ENCODE data around the gene MAPK12. TPM values are rescaled to one million over a fixed set of nuclear protein-coding genes. Genes with fewer than 3 reads are reported as not detected.

The MAPK12 gene
- total and polyA plus RNA-seq, 2 experiments from 2014 or later = 12.5 to 33.8 TPM

GRCh38 chr22:50260801-50261614 lies 475 bp downstream of the MAPK12 start:
- peak overlapping the region; percentile 19 for H2AFZ ChIP-seq
- under 1% methylated on average over 50 of the region's 92 CpGs for WGBS (ENCODE audit: low lambda C conversion rate, missing lambda C conversion rate)
- TF ChIP-seq EZH2 (IDR thresholded peaks at IDR 0.05; ENCODE audit: borderline replicate concordance) = no peak
- no peak for TF ChIP-seq EZH2phosphoT487 (IDR thresholded peaks at IDR 0.05; ENCODE audit: low read depth, severe bottlenecking, unreplicated experiment)
- TF ChIP-seq, protein P1, sequence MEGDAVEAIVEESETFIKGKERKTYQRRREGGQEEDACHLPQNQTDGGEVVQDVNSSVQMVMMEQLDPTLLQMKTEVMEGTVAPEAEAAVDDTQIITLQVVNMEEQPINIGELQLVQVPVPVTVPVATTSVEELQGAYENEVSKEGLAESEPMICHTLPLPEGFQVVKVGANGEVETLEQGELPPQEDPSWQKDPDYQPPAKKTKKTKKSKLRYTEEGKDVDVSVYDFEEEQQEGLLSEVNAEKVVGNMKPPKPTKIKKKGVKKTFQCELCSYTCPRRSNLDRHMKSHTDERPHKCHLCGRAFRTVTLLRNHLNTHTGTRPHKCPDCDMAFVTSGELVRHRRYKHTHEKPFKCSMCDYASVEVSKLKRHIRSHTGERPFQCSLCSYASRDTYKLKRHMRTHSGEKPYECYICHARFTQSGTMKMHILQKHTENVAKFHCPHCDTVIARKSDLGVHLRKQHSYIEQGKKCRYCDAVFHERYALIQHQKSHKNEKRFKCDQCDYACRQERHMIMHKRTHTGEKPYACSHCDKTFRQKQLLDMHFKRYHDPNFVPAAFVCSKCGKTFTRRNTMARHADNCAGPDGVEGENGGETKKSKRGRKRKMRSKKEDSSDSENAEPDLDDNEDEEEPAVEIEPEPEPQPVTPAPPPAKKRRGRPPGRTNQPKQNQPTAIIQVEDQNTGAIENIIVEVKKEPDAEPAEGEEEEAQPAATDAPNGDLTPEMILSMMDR (IDR thresholded peaks at IDR 0.05; ENCODE audit: poor library complexity) = no peak
- H3K4me3 ChIP-seq = peak overlapping the region; percentile 26
- H3K9me3 ChIP-seq (ENCODE audit: low read depth) = no peaks in the 10 kb centered on the region
- H3K4me2 ChIP-seq = peak overlapping the region; percentile 93
- H4K20me1 ChIP-seq (ENCODE audit: insufficient read depth, poor library complexity, severe bottlenecking) = no peaks in the 10 kb centered on the region
- H3K36me3 ChIP-seq (replicated peaks; ENCODE audit: insufficient read depth, low read depth) = no peaks in the 10 kb centered on the region
- peaks cover 6% of the 10 kb centered on the region for H3K27me3 ChIP-seq
- no peaks in the 10 kb centered on the region for H3K9me2 ChIP-seq (replicated peaks; ENCODE audit: insufficient read depth)
- peak overlapping the region; percentile 53 for H3K27ac ChIP-seq
- DNase-seq (ENCODE audit: low spot score) = peak; percentile 74
- H3K79me2 ChIP-seq = no peaks in the 10 kb centered on the region
- H3K4me1 ChIP-seq (ENCODE audit: insufficient read depth) = no peaks in the 10 kb centered on the region

DNA sequence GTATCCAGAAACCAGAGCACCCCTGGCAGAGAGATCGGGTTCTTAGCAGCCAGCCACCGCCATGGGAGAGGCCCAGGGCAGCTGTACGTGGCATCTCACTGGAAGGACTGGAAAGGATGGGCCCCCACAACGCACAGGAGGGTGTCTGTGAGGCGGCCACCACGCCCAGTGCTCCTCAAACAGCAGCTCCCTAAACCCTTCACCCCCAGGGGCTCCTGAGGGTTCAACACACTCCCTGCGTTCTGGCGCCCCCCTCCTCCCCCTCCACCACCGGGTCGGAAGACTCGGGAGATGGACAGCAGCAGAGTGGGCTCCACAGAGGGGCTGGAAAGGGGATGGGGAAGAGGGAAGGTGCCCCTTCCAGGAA lies 1.1 kb downstream of the MAPK12 start:
- TF ChIP-seq, protein P1 (IDR thresholded peaks at IDR 0.05; ENCODE audit: poor library complexity) = no peak
- TF ChIP-seq EZH2phosphoT487 (IDR thresholded peaks at IDR 0.05; ENCODE audit: low read depth, severe bottlenecking, unreplicated experiment) (no peak), EZH2 (IDR thresholded peaks at IDR 0.05; ENCODE audit: borderline replicate concordance) (no peak)
- Histone ChIP-seq H3K9me3 (ENCODE audit: low read depth) (no peaks in the 10 kb centered on the region), H3K79me2 (no peaks in the 10 kb centered on the region), H3K4me3 (peak overlapping the region; percentile 26), H4K20me1 (ENCODE audit: insufficient read depth, poor library complexity, severe bottlenecking) (no peaks in the 10 kb centered on the region), H3K4me1 (ENCODE audit: insufficient read depth) (no peaks in the 10 kb centered on the region), H2AFZ (peak overlapping the region; percentile 19), H3K36me3 (replicated peaks; ENCODE audit: insufficient read depth, low read depth) (no peaks in the 10 kb centered on the region), H3K27me3 (peaks cover 6% of the 10 kb centered on the region), H3K4me2 (peak overlapping the region; percentile 93), H3K27ac (no peak overlapping the region), H3K9me2 (replicated peaks; ENCODE audit: insufficient read depth) (no peaks in the 10 kb centered on the region)
- no peak for DNase-seq (ENCODE audit: low spot score)
- 31% methylated on average over 8 of the region's 11 CpGs for WGBS (ENCODE audit: low lambda C conversion rate, missing lambda C conversion rate)

- Histone ChIP-seq H3K9me3 (ENCODE audit: low read depth) (no peaks in the 10 kb centered on the region), H3K9me2 (replicated peaks; ENCODE audit: insufficient read depth) (no peaks in the 10 kb centered on the region), H2AFZ (no peak overlapping the region), H3K27ac (no peak overlapping the region), H3K4me1 (ENCODE audit: insufficient read depth) (no peaks in the 10 kb centered on the region), H3K27me3 (peaks cover 6% of the 10 kb centered on the region), H3K36me3 (replicated peaks; ENCODE audit: insufficient read depth, low read depth) (no peaks in the 10 kb centered on the region), H3K79me2 (no peaks in the 10 kb centered on the region), H3K4me3 (no peak overlapping the region), H4K20me1 (ENCODE audit: insufficient read depth, poor library complexity, severe bottlenecking) (no peaks in the 10 kb centered on the region), H3K4me2 (no peak overlapping the region)
- DNase-seq (ENCODE audit: low spot score) = no peak
- TF ChIP-seq, protein P1 (IDR thresholded peaks at IDR 0.05; ENCODE audit: poor library complexity) = no peak
- no peak for TF ChIP-seq EZH2 (IDR thresholded peaks at IDR 0.05; ENCODE audit: borderline replicate concordance)
- TF ChIP-seq EZH2phosphoT487 (IDR thresholded peaks at IDR 0.05; ENCODE audit: low read depth, severe bottlenecking, unreplicated experiment) = no peak
- 95% methylated on average over 14 of the region's 15 CpGs for WGBS (ENCODE audit: low lambda C conversion rate, missing lambda C conversion rate)
Measured at GRCh38 chr22:50259302-50259701, 2.2 kb downstream of the MAPK12 start.

Data from hepatocyte (in vitro differentiated cells).